DND-41 (cell line): ENCODE results near the gene DIAPH3.

Experiments
- ATAC-seq: fragments of 200-7000 bp; cut with Tn5 transposase; 3 replicates; pipeline ENCODE4 v1.9.1; 2021; ENCODE audit warnings: low read depth; ENCODE audit not compliant: insufficient read depth
- DNase-seq: peaks from one replicate; pipeline ENCODE4 v3.0.0-alpha.2; 2020
- H2AFZ ChIP-seq: 2 replicates; pipeline ENCODE4 v1.6.0; 2012; ENCODE audit warnings: low read depth, low read length
- H3K27ac ChIP-seq: 2 replicates; pipeline ENCODE4 v1.5.1; 2012; ENCODE audit warnings: low read length, inconsistent platforms
- H3K27me3 ChIP-seq: fragments of 200-600 bp; sonication (generic); 2 replicates; pipeline ENCODE4 v1.6.0; 2012; ENCODE audit warnings: low read length, mild to moderate bottlenecking, inconsistent platforms; ENCODE audit not compliant: insufficient read depth, poor library complexity
- H3K36me3 ChIP-seq: 2 replicates; pipeline ENCODE4 v1.5.1; 2012; ENCODE audit warnings: low read length, inconsistent platforms; ENCODE audit not compliant: insufficient read depth
- H3K4me1 ChIP-seq: 2 replicates; pipeline ENCODE4 v1.5.1; 2012; ENCODE audit warnings: mild to moderate bottlenecking, low read length; ENCODE audit not compliant: insufficient read depth
- H3K4me2 ChIP-seq: 2 replicates; pipeline ENCODE4 v1.6.0; 2012; ENCODE audit warnings: mild to moderate bottlenecking, moderate library complexity, low read length, inconsistent platforms; ENCODE audit not compliant: insufficient read depth
- H3K4me3 ChIP-seq, 2 experiments: fragments of 200-600 bp in 1 of 2; shearing (Covaris generic) in 1 of 2; 2 replicates each; pipeline ENCODE4 v1.5.1; 2012 to 2016; ENCODE audit warnings: inconsistent platforms in 2 of 2, low read length in 2 of 2, mild to moderate bottlenecking in 2 of 2, low read depth in 1 of 2, moderate library complexity in 1 of 2
- H3K79me2 ChIP-seq: 2 replicates; pipeline ENCODE4 v1.6.0; 2012; ENCODE audit warnings: low read length, inconsistent platforms; ENCODE audit not compliant: insufficient read depth
- H3K9ac ChIP-seq: 2 replicates; pipeline ENCODE4 v1.6.0; 2012; ENCODE audit warnings: low read depth, mild to moderate bottlenecking, inconsistent platforms, low read length, moderate library complexity
- H3K9me3 ChIP-seq: 2 replicates; pipeline ENCODE4 v1.5.1; 2012; ENCODE audit warnings: low read length, moderate library complexity, mild to moderate bottlenecking, inconsistent platforms; ENCODE audit not compliant: insufficient read depth, severe bottlenecking
- H4K20me1 ChIP-seq: 2 replicates; pipeline ENCODE4 v1.6.0; 2012; ENCODE audit warnings: low read length; ENCODE audit not compliant: insufficient read depth
- CTCF ChIP-seq: IDR thresholded peaks from 2 replicates; pipeline ENCODE4 v1.5.1; 2012; ENCODE audit warnings: borderline replicate concordance, low read length, moderate library complexity, mild to moderate bottlenecking; ENCODE audit not compliant: poor library complexity, severe bottlenecking; ENCODE audit errors: extremely low read depth
- EZH2 ChIP-seq: IDR thresholded peaks from 3 replicates; pipeline ENCODE4 v1.6.1; 2012; ENCODE audit warnings: borderline replicate concordance, low read depth, mild to moderate bottlenecking, moderate library complexity, low read length, inconsistent platforms; ENCODE audit not compliant: severe bottlenecking

DIAPH3 gene

GRCh38 chr13:59638404-59638803, 525.3 kb downstream of the DIAPH3 start:
- DNase-seq (no peak), ATAC-seq (no peak)
- Histone ChIP-seq H3K27me3 (no peaks in the 10 kb centered on the region), H3K9ac (no peak overlapping the region), H3K9me3 (no peaks in the 10 kb centered on the region), H3K4me3 (no peak overlapping the region), H3K4me1 (no peaks in the 10 kb centered on the region), H3K27ac (no peak overlapping the region), H4K20me1 (no peaks in the 10 kb centered on the region), H3K79me2 (no peaks in the 10 kb centered on the region), H3K36me3 (no peaks in the 10 kb centered on the region), H2AFZ (no peak overlapping the region), H3K4me2 (no peak overlapping the region)
- TF ChIP-seq EZH2 (no peak), CTCF (no peak)

DNA sequence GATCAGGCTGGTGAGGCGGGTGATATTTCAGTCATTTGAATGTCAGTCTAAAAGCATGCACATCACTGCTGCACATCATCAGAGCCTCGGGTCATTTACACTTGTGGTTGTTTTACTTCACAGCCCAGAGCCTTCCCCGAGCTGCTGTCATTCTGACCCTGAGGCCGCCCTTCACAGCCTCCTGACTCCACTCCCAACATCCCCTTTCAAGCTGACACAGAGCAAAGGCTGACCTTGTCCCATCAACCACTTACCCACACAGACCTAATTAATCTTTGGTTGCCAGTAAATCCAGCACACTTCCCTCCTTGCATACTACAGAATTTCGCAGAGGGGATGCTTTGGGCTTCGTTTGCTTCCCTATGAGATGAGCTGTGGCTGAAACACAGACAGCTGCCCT, 528.1 kb downstream of the DIAPH3 start:
- ATAC-seq (no peak), DNase-seq (no peak)
- Histone ChIP-seq H3K9ac (no peak overlapping the region), H3K4me1 (no peaks in the 10 kb centered on the region), H3K27ac (no peak overlapping the region), H3K79me2 (no peaks in the 10 kb centered on the region), H3K9me3 (no peaks in the 10 kb centered on the region), H3K36me3 (no peaks in the 10 kb centered on the region), H3K4me3 (no peak overlapping the region), H2AFZ (no peak overlapping the region), H3K27me3 (no peaks in the 10 kb centered on the region), H3K4me2 (no peak overlapping the region), H4K20me1 (no peaks in the 10 kb centered on the region)
- TF ChIP-seq CTCF (no peak), EZH2 (no peak)

DNA sequence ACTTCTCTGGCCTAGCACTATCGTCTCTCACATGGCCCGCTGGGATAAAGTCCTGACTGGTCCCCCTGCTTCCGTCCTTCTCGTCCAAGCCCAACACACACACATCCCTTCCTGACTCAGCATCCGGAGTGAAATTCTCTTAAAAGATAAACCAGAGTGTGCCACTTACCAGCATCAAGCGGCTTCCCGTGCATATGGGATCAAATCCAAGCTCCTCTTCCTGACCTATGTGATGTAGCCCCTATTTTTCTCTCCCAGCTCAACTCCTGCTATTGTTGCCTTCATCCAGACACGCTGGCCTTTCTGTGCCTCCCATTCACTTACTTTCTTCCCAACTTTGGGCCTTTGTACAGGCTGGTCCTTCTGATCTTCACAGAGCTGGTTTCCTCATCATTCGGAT, 530.4 kb downstream of the DIAPH3 start:
- no peak for TF ChIP-seq EZH2
- no peak for TF ChIP-seq CTCF
- no peaks in the 10 kb centered on the region for H3K9me3 ChIP-seq
- H3K9ac ChIP-seq = no peak overlapping the region
- no peak overlapping the region for H3K4me2 ChIP-seq
- no peak overlapping the region for H3K4me3 ChIP-seq
- no peak overlapping the region for H2AFZ ChIP-seq
- no peak overlapping the region for H3K27ac ChIP-seq
- H3K79me2 ChIP-seq = no peaks in the 10 kb centered on the region
- ATAC-seq (no peak), DNase-seq (no peak)
- no peaks in the 10 kb centered on the region for H4K20me1 ChIP-seq
- no peaks in the 10 kb centered on the region for H3K36me3 ChIP-seq
- no peaks in the 10 kb centered on the region for H3K27me3 ChIP-seq
- no peaks in the 10 kb centered on the region for H3K4me1 ChIP-seq

DNA sequence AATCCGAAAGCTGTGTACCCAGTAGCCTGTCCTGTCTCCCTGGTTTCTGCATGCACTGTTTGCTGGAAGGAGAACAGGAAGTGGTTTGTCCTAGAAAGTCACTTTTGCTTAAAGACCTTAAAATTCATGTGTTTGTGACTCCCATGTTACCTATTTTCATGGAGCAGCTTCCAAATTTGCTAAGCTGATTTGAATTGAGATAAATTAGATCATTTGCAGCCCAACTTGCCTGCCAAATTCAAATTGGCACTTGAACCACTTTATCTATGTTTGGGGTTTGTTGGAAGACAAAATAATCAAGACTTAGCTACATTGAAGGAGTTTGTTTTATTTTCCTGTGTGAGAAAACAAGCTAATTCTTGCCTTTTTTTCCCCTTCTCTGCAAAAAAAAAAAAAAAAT, 532.5 kb downstream of the DIAPH3 start:
- no peaks in the 10 kb centered on the region for H3K9me3 ChIP-seq
- H3K36me3 ChIP-seq = no peaks in the 10 kb centered on the region
- ATAC-seq (no peak), DNase-seq (no peak)
- H3K4me3 ChIP-seq = no peak overlapping the region
- no peak overlapping the region for H3K27ac ChIP-seq
- TF ChIP-seq CTCF (no peak), EZH2 (no peak)
- H3K4me2 ChIP-seq = no peak overlapping the region
- no peaks in the 10 kb centered on the region for H3K27me3 ChIP-seq
- no peak overlapping the region for H3K9ac ChIP-seq
- no peaks in the 10 kb centered on the region for H3K4me1 ChIP-seq
- no peaks in the 10 kb centered on the region for H3K79me2 ChIP-seq
- no peaks in the 10 kb centered on the region for H4K20me1 ChIP-seq
- no peak overlapping the region for H2AFZ ChIP-seq
